Neural progenitor cell (in vitro differentiated cells): ENCODE data around the gene ARHGAP24.

ENCODE experiments used
- EZH2 ChIP-seq: fragments of 200-600 bp; sonication (generic); IDR thresholded peaks from 2 replicates; pipeline ENCODE4 v1.6.1; 2017; ENCODE audit warnings: antibody characterized with exemption, mild to moderate bottlenecking, moderate library complexity
- TF ChIP-seq, protein P1 (sequence below): fragments of 200-600 bp; sonication (generic); IDR thresholded peaks from 2 replicates; pipeline ENCODE4 v1.5.1; 2017; ENCODE audit warnings: antibody characterized with exemption, mild to moderate bottlenecking

GRCh38 chr4:85707611-85708010 lies 232.7 kb downstream of the ARHGAP24 start:
- TF ChIP-seq, protein P1, sequence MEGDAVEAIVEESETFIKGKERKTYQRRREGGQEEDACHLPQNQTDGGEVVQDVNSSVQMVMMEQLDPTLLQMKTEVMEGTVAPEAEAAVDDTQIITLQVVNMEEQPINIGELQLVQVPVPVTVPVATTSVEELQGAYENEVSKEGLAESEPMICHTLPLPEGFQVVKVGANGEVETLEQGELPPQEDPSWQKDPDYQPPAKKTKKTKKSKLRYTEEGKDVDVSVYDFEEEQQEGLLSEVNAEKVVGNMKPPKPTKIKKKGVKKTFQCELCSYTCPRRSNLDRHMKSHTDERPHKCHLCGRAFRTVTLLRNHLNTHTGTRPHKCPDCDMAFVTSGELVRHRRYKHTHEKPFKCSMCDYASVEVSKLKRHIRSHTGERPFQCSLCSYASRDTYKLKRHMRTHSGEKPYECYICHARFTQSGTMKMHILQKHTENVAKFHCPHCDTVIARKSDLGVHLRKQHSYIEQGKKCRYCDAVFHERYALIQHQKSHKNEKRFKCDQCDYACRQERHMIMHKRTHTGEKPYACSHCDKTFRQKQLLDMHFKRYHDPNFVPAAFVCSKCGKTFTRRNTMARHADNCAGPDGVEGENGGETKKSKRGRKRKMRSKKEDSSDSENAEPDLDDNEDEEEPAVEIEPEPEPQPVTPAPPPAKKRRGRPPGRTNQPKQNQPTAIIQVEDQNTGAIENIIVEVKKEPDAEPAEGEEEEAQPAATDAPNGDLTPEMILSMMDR = no peak
- no peak for TF ChIP-seq EZH2
